NCI-H2196 treated with DMSO at 0.1 percent for 48 hours (cell line): ENCODE results near the gene PATJ.
"Not testable (repeated sequence)": the region's sequence is repeated elsewhere in the genome, so short reads cannot be mapped to it uniquely, and the experiment has no call there.

ENCODE experiments used
- DNase-seq: peaks from one replicate; lab custom pipeline; 2025; ENCODE audit not compliant: unreplicated experiment; lab: John Stamatoyannopoulos, UW

The PATJ gene

GRCh38 chr1:62198781-62199125, 456.5 kb downstream of the PATJ start:
- no peak for DNase-seq

GRCh38 chr1:62207187-62207586, 464.9 kb downstream of the PATJ start:
- no peak for DNase-seq

GRCh38 chr1:62208087-62208486, 465.8 kb downstream of the PATJ start:
- DNase-seq, result no peak

GRCh38 chr1:62208970-62209369, 466.7 kb downstream of the PATJ start:
- no peak for DNase-seq

GRCh38 chr1:62209931-62210595, 467.8 kb downstream of the PATJ start:
- DNase-seq, result no peak

- no peak for DNase-seq
These were observed 468.7 kb downstream of the PATJ start for GRCh38 chr1:62210960-62211359.

- no peak for DNase-seq
These were observed 470.1 kb downstream of the PATJ start for GRCh38 chr1:62212411-62212810.

GRCh38 chr1:62213075-62213914, 471.0 kb downstream of the PATJ start:
- DNase-seq, result no peak

- DNase-seq, result no peak
These were observed 476.3 kb downstream of the PATJ start for GRCh38 chr1:62218604-62219003.

GRCh38 chr1:62220456-62220855, 478.2 kb downstream of the PATJ start:
- DNase-seq, result not testable (repeated sequence)

GRCh38 chr1:62221171-62221570, 478.9 kb downstream of the PATJ start:
- no peak for DNase-seq

GRCh38 chr1:62222321-62222720, 480.0 kb downstream of the PATJ start:
- no peak for DNase-seq

- no peak for DNase-seq
These were observed 481.9 kb downstream of the PATJ start for GRCh38 chr1:62224182-62224581.

GRCh38 chr1:62227496-62227895, 485.2 kb downstream of the PATJ start:
- DNase-seq, result no peak
